ENCODE results near the gene ROR1.

The ROR1 gene

GRCh38 chr1:63789856-63790605 lies 16.2 kb downstream of the ROR1 start:
- Histone ChIP-seq H3K4me1 (ENCODE audit: insufficient read depth, poor library complexity, severe bottlenecking) (no peaks in the 10 kb centered on the region), H3K9me3 (ENCODE audit: severe bottlenecking) (no peaks in the 10 kb centered on the region), H3K27me3 (ENCODE audit: insufficient read depth, poor library complexity, severe bottlenecking) (no peaks in the 10 kb centered on the region), H3K36me3 (ENCODE audit: low read depth) (no peaks in the 10 kb centered on the region), H3K4me3 (ENCODE audit: severe bottlenecking) (no peak overlapping the region), H3K27ac (ENCODE audit: poor library complexity, severe bottlenecking) (no peak overlapping the region)
- no peak for TF ChIP-seq CTCF (IDR thresholded peaks at IDR 0.05; ENCODE audit: poor library complexity, severe bottlenecking)
- ATAC-seq (ENCODE audit: low read depth) (no peak), DNase-seq (ENCODE audit: low spot score) (no peak)

GRCh38 chr1:63790989-63791388 lies 17.2 kb downstream of the ROR1 start:
- no peaks in the 10 kb centered on the region for H3K36me3 ChIP-seq (ENCODE audit: low read depth)
- DNase-seq (ENCODE audit: low spot score) (no peak), ATAC-seq (ENCODE audit: low read depth) (no peak)
- no peaks in the 10 kb centered on the region for H3K27me3 ChIP-seq (ENCODE audit: insufficient read depth, poor library complexity, severe bottlenecking)
- H3K27ac ChIP-seq (ENCODE audit: poor library complexity, severe bottlenecking): no peak overlapping the region
- H3K4me1 ChIP-seq (ENCODE audit: insufficient read depth, poor library complexity, severe bottlenecking): no peaks in the 10 kb centered on the region
- H3K4me3 ChIP-seq (ENCODE audit: severe bottlenecking): no peak overlapping the region
- H3K9me3 ChIP-seq (ENCODE audit: severe bottlenecking): no peaks in the 10 kb centered on the region
- no peak for TF ChIP-seq CTCF (IDR thresholded peaks at IDR 0.05; ENCODE audit: poor library complexity, severe bottlenecking)

GRCh38 chr1:63792152-63792551 lies 18.3 kb downstream of the ROR1 start:
- no peak for TF ChIP-seq CTCF (IDR thresholded peaks at IDR 0.05; ENCODE audit: poor library complexity, severe bottlenecking)
- H3K4me1 ChIP-seq (ENCODE audit: insufficient read depth, poor library complexity, severe bottlenecking): no peaks in the 10 kb centered on the region
- no peak for DNase-seq (ENCODE audit: low spot score)
- no peaks in the 10 kb centered on the region for H3K27me3 ChIP-seq (ENCODE audit: insufficient read depth, poor library complexity, severe bottlenecking)
- ATAC-seq (ENCODE audit: low read depth): no peak
- no peaks in the 10 kb centered on the region for H3K36me3 ChIP-seq (ENCODE audit: low read depth)
- no peak overlapping the region for H3K27ac ChIP-seq (ENCODE audit: poor library complexity, severe bottlenecking)
- no peak overlapping the region for H3K4me3 ChIP-seq (ENCODE audit: severe bottlenecking)
- no peaks in the 10 kb centered on the region for H3K9me3 ChIP-seq (ENCODE audit: severe bottlenecking)

- H3K27me3 ChIP-seq (ENCODE audit: insufficient read depth, poor library complexity, severe bottlenecking): no peaks in the 10 kb centered on the region
- no peak overlapping the region for H3K27ac ChIP-seq (ENCODE audit: poor library complexity, severe bottlenecking)
- H3K36me3 ChIP-seq (ENCODE audit: low read depth): no peaks in the 10 kb centered on the region
- ATAC-seq (ENCODE audit: low read depth) (no peak), DNase-seq (ENCODE audit: low spot score) (no peak)
- no peaks in the 10 kb centered on the region for H3K4me1 ChIP-seq (ENCODE audit: insufficient read depth, poor library complexity, severe bottlenecking)
- no peaks in the 10 kb centered on the region for H3K9me3 ChIP-seq (ENCODE audit: severe bottlenecking)
- no peak for TF ChIP-seq CTCF (IDR thresholded peaks at IDR 0.05; ENCODE audit: poor library complexity, severe bottlenecking)
- no peak overlapping the region for H3K4me3 ChIP-seq (ENCODE audit: severe bottlenecking)
Observed at GRCh38 chr1:63793741-63794240, 20.0 kb downstream of the ROR1 start.

GRCh38 chr1:63794354-63794753 lies 20.5 kb downstream of the ROR1 start:
- DNase-seq (ENCODE audit: low spot score) (no peak), ATAC-seq (ENCODE audit: low read depth) (no peak)
- no peak overlapping the region for H3K4me3 ChIP-seq (ENCODE audit: severe bottlenecking)
- no peak for TF ChIP-seq CTCF (IDR thresholded peaks at IDR 0.05; ENCODE audit: poor library complexity, severe bottlenecking)
- no peaks in the 10 kb centered on the region for H3K4me1 ChIP-seq (ENCODE audit: insufficient read depth, poor library complexity, severe bottlenecking)
- H3K27ac ChIP-seq (ENCODE audit: poor library complexity, severe bottlenecking): no peak overlapping the region
- no peaks in the 10 kb centered on the region for H3K9me3 ChIP-seq (ENCODE audit: severe bottlenecking)
- no peaks in the 10 kb centered on the region for H3K27me3 ChIP-seq (ENCODE audit: insufficient read depth, poor library complexity, severe bottlenecking)
- no peaks in the 10 kb centered on the region for H3K36me3 ChIP-seq (ENCODE audit: low read depth)

Data from RWPE2 (cell line).